Measurements from ENCODE around the gene STAB2.

- TF ChIP-seq CTCF (IDR thresholded peaks at IDR 0.05): no peak
- TF ChIP-seq POLR2A (IDR thresholded peaks at IDR 0.05): no peak
These were observed 48.7 kb upstream of the STAB2 start for GRCh38 chr12:103538397-103538796.
